ENCODE results near the gene MPND.
"Not testable (repeated sequence)": the region's sequence is repeated elsewhere in the genome, so short reads cannot be mapped to it uniquely, and the experiment has no call there.

Gene MPND

DNA sequence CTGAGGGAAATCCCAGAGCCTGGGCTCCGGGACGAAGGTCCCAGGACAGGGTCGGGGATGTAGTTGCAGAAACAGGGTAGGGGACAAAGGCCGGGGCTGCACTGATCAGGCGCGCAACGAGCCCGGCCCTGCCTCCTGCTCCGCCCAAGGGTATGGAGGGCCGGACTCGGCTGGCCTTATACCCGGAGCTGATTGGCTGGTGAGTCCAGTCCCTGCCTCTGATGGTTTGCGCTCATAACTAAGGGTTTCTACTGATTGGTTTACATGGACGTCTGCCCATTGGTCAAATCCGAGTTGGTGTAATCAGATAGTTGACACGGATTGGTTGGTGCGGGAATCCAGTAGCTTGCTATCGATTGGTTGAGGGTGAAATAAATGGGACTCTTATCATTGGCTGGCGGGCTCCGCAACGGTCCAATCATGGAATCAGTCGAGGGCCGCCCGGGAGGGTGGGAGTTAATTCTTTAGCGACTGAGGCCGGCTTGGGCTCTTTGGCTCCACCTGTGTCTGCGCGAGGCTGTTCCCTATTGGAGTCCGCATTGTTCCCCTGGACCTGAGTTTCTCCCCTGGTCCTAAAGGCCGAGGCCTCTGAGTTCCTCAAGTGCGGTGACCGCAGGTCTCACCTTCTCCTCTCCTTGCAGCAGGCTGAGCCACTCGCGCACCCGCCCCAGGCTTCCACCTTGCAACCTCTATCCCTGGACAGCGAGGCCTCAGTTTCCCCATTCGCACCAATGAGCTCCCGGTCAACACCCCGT lies 570 bp upstream of the MPND start:
- Mint-ChIP-seq H3K4me1 (peaks cover 7% of the 10 kb centered on the region), H3K27me3 (ENCODE audit: low read depth) (no peaks in the 10 kb centered on the region), H3K27ac (peak overlapping the region; percentile 62 to 99 (median 89)), H3K9me3 (no peaks in the 10 kb centered on the region), H3K36me3 (ENCODE audit: low read depth) (peaks cover 8% of the 10 kb centered on the region), H3K4me3 (peak overlapping the region; percentile 82 to 96 (median 83))
- TF ChIP-seq, protein P1, sequence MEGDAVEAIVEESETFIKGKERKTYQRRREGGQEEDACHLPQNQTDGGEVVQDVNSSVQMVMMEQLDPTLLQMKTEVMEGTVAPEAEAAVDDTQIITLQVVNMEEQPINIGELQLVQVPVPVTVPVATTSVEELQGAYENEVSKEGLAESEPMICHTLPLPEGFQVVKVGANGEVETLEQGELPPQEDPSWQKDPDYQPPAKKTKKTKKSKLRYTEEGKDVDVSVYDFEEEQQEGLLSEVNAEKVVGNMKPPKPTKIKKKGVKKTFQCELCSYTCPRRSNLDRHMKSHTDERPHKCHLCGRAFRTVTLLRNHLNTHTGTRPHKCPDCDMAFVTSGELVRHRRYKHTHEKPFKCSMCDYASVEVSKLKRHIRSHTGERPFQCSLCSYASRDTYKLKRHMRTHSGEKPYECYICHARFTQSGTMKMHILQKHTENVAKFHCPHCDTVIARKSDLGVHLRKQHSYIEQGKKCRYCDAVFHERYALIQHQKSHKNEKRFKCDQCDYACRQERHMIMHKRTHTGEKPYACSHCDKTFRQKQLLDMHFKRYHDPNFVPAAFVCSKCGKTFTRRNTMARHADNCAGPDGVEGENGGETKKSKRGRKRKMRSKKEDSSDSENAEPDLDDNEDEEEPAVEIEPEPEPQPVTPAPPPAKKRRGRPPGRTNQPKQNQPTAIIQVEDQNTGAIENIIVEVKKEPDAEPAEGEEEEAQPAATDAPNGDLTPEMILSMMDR (IDR thresholded peaks at IDR 0.05; ENCODE audit: unreplicated experiment in 3 of 3), result peak; percentile 31 to 59 (median 36)

DNA sequence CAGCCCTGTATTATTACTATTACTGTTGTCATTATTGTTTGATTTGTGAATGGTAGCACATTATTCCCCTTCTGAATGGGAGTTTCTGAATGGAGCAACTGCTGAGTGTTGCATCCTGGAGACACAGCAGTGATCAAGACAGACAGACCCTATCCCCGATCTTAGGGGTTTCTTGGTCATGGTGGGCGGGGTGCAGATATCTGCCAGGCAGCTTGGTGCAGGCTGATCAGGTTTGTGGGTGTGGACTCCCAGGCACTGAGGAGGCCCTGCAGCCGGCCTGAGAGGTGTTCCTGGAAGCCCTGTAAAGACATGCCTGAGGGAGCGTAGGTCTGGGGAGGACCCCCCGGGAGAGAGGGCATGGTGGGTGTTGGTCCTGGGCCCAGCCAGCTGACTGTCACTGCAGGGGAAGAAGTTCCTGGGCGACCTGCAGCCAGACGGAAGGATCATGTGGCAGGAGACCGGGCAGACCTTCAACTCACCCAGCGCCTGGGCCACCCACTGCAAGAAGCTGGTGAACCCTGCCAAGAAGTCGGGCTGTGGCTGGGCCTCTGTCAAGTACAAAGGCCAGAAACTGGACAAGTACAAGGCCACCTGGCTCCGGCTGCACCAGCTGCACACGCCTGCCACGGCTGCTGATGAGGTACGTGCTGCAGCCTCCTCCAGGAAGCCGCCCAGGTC lies 2.1 kb downstream of the MPND start:
- TF ChIP-seq, protein P1 (IDR thresholded peaks at IDR 0.05; ENCODE audit: unreplicated experiment in 3 of 3), result no peak

DNA sequence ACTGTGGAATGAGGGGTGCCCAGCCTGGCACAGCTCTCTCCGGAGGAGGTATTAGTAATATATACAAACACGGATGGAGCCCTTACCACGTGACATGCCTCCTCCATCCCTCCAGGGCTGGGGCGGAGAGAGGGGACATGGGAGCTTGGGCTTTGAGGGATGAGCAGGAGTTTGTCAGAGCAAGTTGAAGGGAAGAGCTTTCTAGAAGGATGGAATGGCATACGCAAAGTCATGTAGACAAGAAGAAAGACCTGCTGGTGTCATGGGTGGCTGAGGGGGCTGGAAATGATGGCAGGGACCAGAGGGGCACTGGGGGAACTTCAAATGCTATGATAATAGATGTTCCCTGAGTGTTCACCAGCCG lies 2.6 kb downstream of the MPND start:
- TF ChIP-seq, protein P1 (IDR thresholded peaks at IDR 0.05; ENCODE audit: unreplicated experiment in 3 of 3), result no peak
- Mint-ChIP-seq H3K9me3 (no peaks in the 10 kb centered on the region), H3K36me3 (ENCODE audit: low read depth) (peaks cover 17% of the 10 kb centered on the region), H3K4me3 (peak overlapping the region; percentile 40 to 56 (median 46)), H3K27ac (no peak overlapping the region), H3K27me3 (ENCODE audit: low read depth) (no peaks in the 10 kb centered on the region), H3K4me1 (no peaks in the 10 kb centered on the region)

More for the DNA sequence above, 2.1 kb downstream of the MPND start:
- Mint-ChIP-seq H3K27ac (no peak overlapping the region), H3K4me1 (no peaks in the 10 kb centered on the region), H3K36me3 (ENCODE audit: low read depth) (peaks cover 13% of the 10 kb centered on the region), H3K4me3 (peak overlapping the region; percentile 69 to 82 (median 78)), H3K27me3 (ENCODE audit: low read depth) (no peaks in the 10 kb centered on the region), H3K9me3 (no peaks in the 10 kb centered on the region)

DNA sequence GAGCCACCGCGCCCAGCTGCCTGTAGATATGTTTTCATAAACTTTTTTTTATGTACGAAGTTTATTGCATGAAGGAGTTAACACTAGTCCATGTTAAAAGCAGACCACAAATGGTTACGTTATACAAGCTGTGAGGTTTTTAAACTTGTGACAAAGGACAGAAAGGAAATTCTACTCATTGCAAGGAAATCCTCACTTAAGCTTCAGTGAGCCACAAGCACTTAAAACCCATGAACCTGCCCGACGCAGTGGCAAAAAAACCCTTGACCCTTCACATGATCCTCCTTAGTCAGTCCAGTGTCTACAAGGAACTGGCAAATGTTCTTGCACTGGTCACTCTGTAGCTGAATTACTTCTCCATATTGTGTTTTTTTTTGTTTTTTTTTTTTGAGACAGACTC lies 4.2 kb downstream of the MPND start:
- H3K4me3 Mint-ChIP-seq, result peak overlapping the region; percentile 27 to 47 (median 31)
- no peak overlapping the region for H3K27ac Mint-ChIP-seq
- peaks cover 17% of the 10 kb centered on the region for H3K36me3 Mint-ChIP-seq (ENCODE audit: low read depth)
- no peaks in the 10 kb centered on the region for H3K27me3 Mint-ChIP-seq (ENCODE audit: low read depth)
- TF ChIP-seq, protein P1 (IDR thresholded peaks at IDR 0.05; ENCODE audit: unreplicated experiment in 3 of 3), result no peak
- no peaks in the 10 kb centered on the region for H3K4me1 Mint-ChIP-seq
- H3K9me3 Mint-ChIP-seq, result no peaks in the 10 kb centered on the region

DNA sequence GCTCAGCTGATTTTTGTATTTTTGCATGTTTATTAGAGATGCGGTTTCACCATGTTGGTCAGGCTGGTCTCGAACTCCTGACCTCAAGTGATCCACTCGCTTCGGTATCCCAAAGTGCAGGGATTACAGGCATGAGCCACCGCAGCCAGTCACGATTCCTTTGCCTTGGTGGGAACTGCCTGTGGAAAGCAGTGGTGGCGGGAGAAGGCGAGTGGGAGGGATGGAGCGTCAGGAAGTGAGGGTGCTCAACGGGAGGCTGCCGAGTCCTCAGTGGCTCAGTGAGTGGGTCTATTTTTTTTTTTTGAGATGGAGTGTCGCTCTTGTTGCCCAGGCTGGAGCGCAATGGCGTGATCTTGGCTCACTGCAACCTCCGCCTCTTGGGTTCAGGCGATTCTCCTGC lies 5.9 kb downstream of the MPND start:
- H3K27ac Mint-ChIP-seq; H3K4me1 Mint-ChIP-seq; H3K9me3 Mint-ChIP-seq; H3K27me3 Mint-ChIP-seq (ENCODE audit: low read depth); H3K4me3 Mint-ChIP-seq: not testable (repeated sequence)
- peaks cover 17% of the 10 kb centered on the region for H3K36me3 Mint-ChIP-seq (ENCODE audit: low read depth)

DNA sequence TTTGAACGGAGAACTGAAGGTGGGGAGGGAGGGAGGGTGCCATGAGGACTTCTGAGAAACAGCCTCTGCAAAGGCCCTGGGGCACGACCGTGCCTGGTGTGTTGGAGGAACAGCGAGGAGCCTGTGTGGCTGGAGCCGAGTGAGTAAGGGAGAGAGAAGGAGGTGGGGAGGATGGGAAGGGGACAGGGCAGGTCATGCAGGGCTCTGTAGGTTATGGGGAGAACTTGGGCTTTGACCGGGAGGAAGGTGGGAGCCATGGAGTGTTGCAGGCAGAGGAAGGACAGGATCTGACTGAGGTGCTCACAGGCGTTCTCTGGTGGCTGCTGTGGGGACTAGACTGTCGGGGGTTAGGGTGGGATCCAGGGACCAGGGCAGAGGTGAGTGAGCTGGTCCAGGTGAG lies 6.7 kb downstream of the MPND start:
- H3K27me3 Mint-ChIP-seq (ENCODE audit: low read depth), result no peaks in the 10 kb centered on the region
- H3K27ac Mint-ChIP-seq, result no peak overlapping the region
- H3K4me1 Mint-ChIP-seq, result no peaks in the 10 kb centered on the region
- H3K9me3 Mint-ChIP-seq, result no peaks in the 10 kb centered on the region
- TF ChIP-seq, protein P1 (IDR thresholded peaks at IDR 0.05; ENCODE audit: unreplicated experiment in 3 of 3), result no peak
- H3K4me3 Mint-ChIP-seq, result no peak overlapping the region
- H3K36me3 Mint-ChIP-seq (ENCODE audit: low read depth), result peaks cover 17% of the 10 kb centered on the region
